ENCODE data around the gene INMT.

INMT gene

GRCh38 chr7:30787486-30787885 is 35.6 kb downstream of the INMT start:
- Histone ChIP-seq H3K79me2 (ENCODE audit: control insufficient read depth, low read length) (no peaks in the 10 kb centered on the region), H3K27ac (ENCODE audit: low read depth, low read length) (no peak overlapping the region), H3K9me2 (replicated peaks; ENCODE audit: control insufficient read depth, low read length) (no peaks in the 10 kb centered on the region), H3K36me3 (ENCODE audit: control insufficient read depth, low read length) (peaks cover 6% of the 10 kb centered on the region; the same call in 1 of the 2 replicates), H3F3A (ENCODE audit: control insufficient read depth, insufficient read depth) (no peaks in the 10 kb centered on the region), H3K4me2 (ENCODE audit: low read length) (no peak overlapping the region), H3K4me1 (ENCODE audit: control insufficient read depth, low read length) (no peaks in the 10 kb centered on the region), H4K20me1 (ENCODE audit: control insufficient read depth, insufficient read depth, low read depth, low read length) (no peaks in the 10 kb centered on the region), H3K9me3 (ENCODE audit: control insufficient read depth, insufficient read depth, low read length) (no peaks in the 10 kb centered on the region), H3K4me3 (ENCODE audit: low read length) (no peak overlapping the region), H3K27me3 (ENCODE audit: control insufficient read depth, low read length) (no peaks in the 10 kb centered on the region)
- TF ChIP-seq EZH2phosphoT487 (IDR thresholded peaks at IDR 0.05; ENCODE audit: borderline replicate concordance, low read length) (no peak), CTCF (IDR thresholded peaks at IDR 0.05; ENCODE audit: low read depth, low read length, poor library complexity, severe bottlenecking) (no peak)

GRCh38 chr7:30788640-30789333 is 36.9 kb downstream of the INMT start:
- Histone ChIP-seq H3K27ac (ENCODE audit: low read depth, low read length) (no peak overlapping the region), H3K9me2 (replicated peaks; ENCODE audit: control insufficient read depth, low read length) (no peaks in the 10 kb centered on the region), H3F3A (ENCODE audit: control insufficient read depth, insufficient read depth) (no peaks in the 10 kb centered on the region), H4K20me1 (ENCODE audit: control insufficient read depth, insufficient read depth, low read depth, low read length) (no peaks in the 10 kb centered on the region), H3K27me3 (ENCODE audit: control insufficient read depth, low read length) (no peaks in the 10 kb centered on the region), H3K4me3 (ENCODE audit: low read length) (no peak overlapping the region), H3K36me3 (ENCODE audit: control insufficient read depth, low read length) (0 out of 2 replicates have a peak, but pooled peaks cover 3% of the 10 kb centered on the region), H3K4me1 (ENCODE audit: control insufficient read depth, low read length) (no peaks in the 10 kb centered on the region), H3K9me3 (ENCODE audit: control insufficient read depth, insufficient read depth, low read length) (no peaks in the 10 kb centered on the region), H3K79me2 (ENCODE audit: control insufficient read depth, low read length) (no peaks in the 10 kb centered on the region), H3K4me2 (ENCODE audit: low read length) (no peak overlapping the region)
- TF ChIP-seq CTCF (IDR thresholded peaks at IDR 0.05; ENCODE audit: low read depth, low read length, poor library complexity, severe bottlenecking) (no peak), EZH2phosphoT487 (IDR thresholded peaks at IDR 0.05; ENCODE audit: borderline replicate concordance, low read length) (no peak)

- H3F3A ChIP-seq (ENCODE audit: control insufficient read depth, insufficient read depth) = no peaks in the 10 kb centered on the region
- no peak overlapping the region for H3K27ac ChIP-seq (ENCODE audit: low read depth, low read length)
- 0 out of 2 replicates have a peak, but pooled peaks cover 3% of the 10 kb centered on the region for H3K36me3 ChIP-seq (ENCODE audit: control insufficient read depth, low read length)
- H3K4me1 ChIP-seq (ENCODE audit: control insufficient read depth, low read length) = no peaks in the 10 kb centered on the region
- H4K20me1 ChIP-seq (ENCODE audit: control insufficient read depth, insufficient read depth, low read depth, low read length) = no peaks in the 10 kb centered on the region
- no peaks in the 10 kb centered on the region for H3K27me3 ChIP-seq (ENCODE audit: control insufficient read depth, low read length)
- H3K79me2 ChIP-seq (ENCODE audit: control insufficient read depth, low read length) = no peaks in the 10 kb centered on the region
- no peaks in the 10 kb centered on the region for H3K9me2 ChIP-seq (replicated peaks; ENCODE audit: control insufficient read depth, low read length)
- H3K4me3 ChIP-seq (ENCODE audit: low read length) = no peak overlapping the region
- no peak overlapping the region for H3K4me2 ChIP-seq (ENCODE audit: low read length)
- H3K9me3 ChIP-seq (ENCODE audit: control insufficient read depth, insufficient read depth, low read length) = no peaks in the 10 kb centered on the region
- no peak for TF ChIP-seq EZH2phosphoT487 (IDR thresholded peaks at IDR 0.05; ENCODE audit: borderline replicate concordance, low read length)
- no peak for TF ChIP-seq CTCF (IDR thresholded peaks at IDR 0.05; ENCODE audit: low read depth, low read length, poor library complexity, severe bottlenecking)
Observed at GRCh38 chr7:30789334-30789711, 37.4 kb downstream of the INMT start.

All from DOHH2 (cell line).